GM21381 (cell line): ENCODE data around the gene GLIS2.

ENCODE experiments used
- ATAC-seq: cut with Tn5 transposase; IDR thresholded peaks from one replicate; pipeline ENCODE4 v1.9.1; 2021; ENCODE audit warnings: mild to moderate bottlenecking, moderate library complexity; ENCODE audit not compliant: unreplicated experiment

The GLIS2 gene

GRCh38 chr16:4367393-4367856, 51.6 kb downstream of the GLIS2 start:
- no peak for ATAC-seq

GRCh38 chr16:4369007-4369733, 53.3 kb downstream of the GLIS2 start:
- no peak for ATAC-seq

GRCh38 chr16:4370151-4370550, 54.3 kb downstream of the GLIS2 start:
- ATAC-seq = no peak

- no peak for ATAC-seq
Observed at GRCh38 chr16:4370570-4371356, 54.9 kb downstream of the GLIS2 start.

GRCh38 chr16:4371357-4372000, 55.6 kb downstream of the GLIS2 start, which contains the start of gene VASN:
VASN (plus strand) TSS chr16:4371848; CDS start chr16:4380878, 9,030 bp downstream.
- ATAC-seq = no peak

- no peak for ATAC-seq
Observed at GRCh38 chr16:4372001-4372577, 56.2 kb downstream of the GLIS2 start.

GRCh38 chr16:4372578-4373355, 56.9 kb downstream of the GLIS2 start:
- ATAC-seq = no peak

- no peak for ATAC-seq
Observed at GRCh38 chr16:4373356-4373908, 57.6 kb downstream of the GLIS2 start.

GRCh38 chr16:4373909-4374742, 58.3 kb downstream of the GLIS2 start:
- ATAC-seq = no peak

GRCh38 chr16:4375717-4376116, 59.9 kb downstream of the GLIS2 start:
- ATAC-seq = no peak

- ATAC-seq = no peak
Observed at GRCh38 chr16:4376126-4376892, 60.4 kb downstream of the GLIS2 start.

- ATAC-seq = no peak
Observed at GRCh38 chr16:4376893-4377572, 61.2 kb downstream of the GLIS2 start.

- ATAC-seq = no peak
Observed at GRCh38 chr16:4377573-4378154, 61.8 kb downstream of the GLIS2 start.

GRCh38 chr16:4378161-4378666, 62.3 kb downstream of the GLIS2 start:
- ATAC-seq = no peak

GRCh38 chr16:4378999-4379690, 63.3 kb downstream of the GLIS2 start:
- no peak for ATAC-seq

- no peak for ATAC-seq
Observed at GRCh38 chr16:4380119-4381063, 64.5 kb downstream of the GLIS2 start.
